Mesenchymal stem cell (in vitro differentiated cells and primary cell): Measurements from ENCODE around the gene CEP112.

ENCODE experiments used
- DNase-seq: peaks from one replicate; pipeline ENCODE4 v3.0.0-alpha.2; 2013
- H2AFZ ChIP-seq: one replicate; pipeline ENCODE4 v1.6.1; 2013; ENCODE audit warnings: low read depth, mild to moderate bottlenecking, control low read depth, inconsistent platforms, low read length, moderate library complexity
- H2AK5ac ChIP-seq: 2 replicates; pipeline ENCODE4 v1.6.1; 2013; ENCODE audit warnings: low read length, moderate library complexity, mild to moderate bottlenecking, inconsistent platforms; ENCODE audit not compliant: severe bottlenecking
- H2BK120ac ChIP-seq: one replicate; pipeline ENCODE4 v1.6.1; 2013; ENCODE audit warnings: low read depth, mild to moderate bottlenecking, inconsistent platforms, low read length, moderate library complexity
- H2BK12ac ChIP-seq, 2 experiments: one replicate each; pipeline ENCODE4 v1.6.1; 2013; ENCODE audit warnings: inconsistent platforms in 2 of 2, low read length in 2 of 2, mild to moderate bottlenecking in 2 of 2, moderate library complexity in 2 of 2, control low read depth in 1 of 2
- H2BK15ac ChIP-seq: one replicate; pipeline ENCODE4 v1.6.1; 2013; ENCODE audit warnings: mild to moderate bottlenecking, low read depth, inconsistent platforms; ENCODE audit not compliant: poor library complexity, severe bottlenecking
- H2BK5ac ChIP-seq: 2 replicates; pipeline ENCODE4 v1.6.1; 2013; ENCODE audit warnings: low read depth, mild to moderate bottlenecking, low read length, control low read depth, inconsistent platforms; ENCODE audit not compliant: poor library complexity, severe bottlenecking
- H3K14ac ChIP-seq, 2 experiments: one replicate each; pipeline ENCODE4 v1.6.1; 2013; ENCODE audit warnings: inconsistent platforms in 2 of 2, low read length in 2 of 2, control low read depth in 1 of 2, mild to moderate bottlenecking in 1 of 2, moderate library complexity in 1 of 2
- H3K18ac ChIP-seq, 2 experiments: one replicate each; pipeline ENCODE4 v1.6.1; 2013; ENCODE audit warnings: inconsistent platforms in 2 of 2, low read length in 2 of 2, control low read depth in 1 of 2, low read depth in 1 of 2, mild to moderate bottlenecking in 1 of 2
- H3K23ac ChIP-seq, 2 experiments: one replicate each; pipeline ENCODE4 v1.6.1; 2013; ENCODE audit warnings: inconsistent platforms in 2 of 2, low read length in 2 of 2, mild to moderate bottlenecking in 2 of 2, moderate library complexity in 2 of 2, control low read depth in 1 of 2
- H3K27ac ChIP-seq: 2 replicates; pipeline ENCODE4 v1.5.1; 2013; ENCODE audit warnings: mild to moderate bottlenecking, moderate library complexity, low read length, control low read depth, inconsistent platforms; ENCODE audit not compliant: poor library complexity, severe bottlenecking
- H3K27me3 ChIP-seq, 2 experiments: 2 replicates each; pipeline versions ENCODE4 v1.6.1 to v1.7.0; 2013; ENCODE audit warnings: low read length in 2 of 2, mild to moderate bottlenecking in 2 of 2, moderate library complexity in 2 of 2, control low read depth in 1 of 2, inconsistent platforms in 1 of 2; ENCODE audit not compliant: control insufficient read depth in 1 of 2, insufficient read depth in 1 of 2
- H3K36me3 ChIP-seq, 2 experiments: 2 replicates each; pipeline versions ENCODE4 v1.6.1 to v1.7.0; 2013; ENCODE audit warnings: low read length in 2 of 2, control low read depth in 1 of 2, inconsistent platforms in 1 of 2, low read depth in 1 of 2, mild to moderate bottlenecking in 1 of 2; ENCODE audit not compliant: insufficient read depth in 2 of 2, control insufficient read depth in 1 of 2
- H3K4ac ChIP-seq, 2 experiments: one replicate each; pipeline ENCODE4 v1.6.1; 2013; ENCODE audit warnings: inconsistent platforms in 2 of 2, low read length in 2 of 2, mild to moderate bottlenecking in 2 of 2, moderate library complexity in 2 of 2, control low read depth in 1 of 2, low read depth in 1 of 2
- H3K4me1 ChIP-seq: 2 replicates; pipeline ENCODE4 v1.6.1; 2013; ENCODE audit warnings: low read depth, low read length, control low read depth; ENCODE audit not compliant: control insufficient read depth, insufficient read depth
- H3K4me2 ChIP-seq: 2 replicates; pipeline ENCODE4 v1.6.1; 2013; ENCODE audit warnings: low read length, mild to moderate bottlenecking, inconsistent platforms; ENCODE audit not compliant: poor library complexity, severe bottlenecking
- H3K4me3 ChIP-seq, 2 experiments: 2 replicates each; pipeline versions ENCODE4 v1.5.1 to v1.7.0; 2013; ENCODE audit warnings: low read length in 2 of 2, mild to moderate bottlenecking in 2 of 2, control low read depth in 1 of 2, low read depth in 1 of 2; ENCODE audit not compliant: insufficient read depth in 1 of 2
- H3K79me1 ChIP-seq: replicated peaks from 2 replicates; pipeline ENCODE4 v1.6.1; 2013; ENCODE audit warnings: mild to moderate bottlenecking, control low read depth, low read length, inconsistent platforms; ENCODE audit not compliant: poor library complexity, severe bottlenecking
- H3K9ac ChIP-seq: 2 replicates; pipeline ENCODE4 v1.7.0; 2013; ENCODE audit warnings: mild to moderate bottlenecking, low read length, moderate library complexity
- H3K9me3 ChIP-seq: 2 replicates; pipeline ENCODE4 v1.7.0; 2013; ENCODE audit warnings: mild to moderate bottlenecking, low read length; ENCODE audit not compliant: control insufficient read depth
- H4K8ac ChIP-seq: one replicate; pipeline ENCODE4 v1.6.1; 2013; ENCODE audit warnings: inconsistent platforms, mild to moderate bottlenecking, low read length, moderate library complexity
- H4K91ac ChIP-seq: one replicate; pipeline ENCODE4 v1.6.1; 2013; ENCODE audit warnings: mild to moderate bottlenecking, low read length, inconsistent platforms
- WGBS: methylation state at CpG from one replicate; pipeline ENCODE4 v1.1.7; 2013; ENCODE audit warnings: mixed read lengths; 5-methylcytosine and 5-hydroxymethylcytosine counted together

Gene CEP112

DNA sequence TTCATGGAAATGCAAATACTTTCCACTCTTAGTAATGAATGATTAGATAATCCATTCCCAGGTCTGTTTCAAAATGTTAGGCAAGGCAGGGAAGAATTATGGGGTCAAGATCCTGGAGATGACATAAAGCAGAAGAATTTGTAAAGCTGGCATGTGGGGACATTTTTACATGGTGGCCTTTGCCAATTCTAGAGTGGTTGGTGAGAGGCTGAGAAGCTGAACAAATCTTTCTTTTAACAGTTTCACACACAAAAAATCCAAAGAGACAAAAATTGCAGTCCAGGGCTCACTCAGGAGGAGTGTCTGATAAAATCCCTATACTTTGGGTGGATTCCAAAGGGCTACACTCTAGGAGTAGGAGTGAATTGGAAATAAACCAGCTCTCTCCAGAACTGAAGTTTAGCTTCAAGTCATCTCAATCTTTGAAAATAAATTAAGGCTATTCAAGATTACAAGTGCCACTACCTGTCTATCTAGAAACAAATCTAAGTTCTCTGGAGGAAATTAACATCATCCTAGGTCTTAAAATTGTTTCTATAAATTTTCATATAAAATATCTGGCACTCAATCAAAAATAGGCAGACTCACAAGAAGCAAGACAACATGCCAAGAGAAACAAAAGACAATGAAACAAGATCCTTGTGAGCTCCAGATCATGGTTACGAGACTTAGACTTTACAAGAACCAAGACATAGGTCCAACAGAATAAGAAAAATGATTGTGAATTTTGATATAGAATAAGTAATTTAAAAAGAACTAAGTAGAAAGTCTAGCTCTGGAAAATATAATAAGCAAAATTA lies 517.5 kb downstream of the CEP112 start:
- H2AFZ ChIP-seq, result no peak overlapping the region

DNA sequence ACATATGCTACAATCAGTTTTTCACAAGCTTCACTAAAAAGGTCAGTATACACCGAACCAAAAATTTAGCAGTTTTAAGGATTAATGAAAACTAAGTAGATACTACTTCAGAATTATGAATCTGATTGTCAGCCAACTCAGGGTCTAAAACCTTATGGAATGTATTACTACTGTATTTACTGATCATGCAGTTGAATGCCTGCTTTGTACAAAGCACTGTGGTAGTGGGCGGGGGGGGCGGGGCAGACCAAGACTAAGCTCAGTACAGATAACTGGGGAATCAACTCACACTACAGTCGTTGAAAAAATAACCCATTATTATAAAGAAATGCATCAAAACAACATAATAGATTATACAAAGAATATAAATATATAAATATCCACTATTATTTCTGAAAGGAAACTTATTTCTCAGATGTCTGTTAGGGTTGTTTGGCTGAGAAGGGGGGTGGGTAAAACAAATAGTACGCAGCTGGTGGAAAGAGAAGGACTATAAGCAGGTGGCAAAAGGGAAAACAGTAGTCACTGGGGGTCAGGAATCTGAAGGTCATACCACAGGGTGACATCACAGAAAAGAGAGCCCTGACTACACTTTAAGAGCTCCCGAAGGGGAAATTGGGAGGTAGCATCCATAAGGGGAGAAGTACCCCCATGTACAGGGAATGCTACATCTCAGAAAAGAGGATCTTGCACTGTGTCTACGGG lies 521.1 kb downstream of the CEP112 start:
- no peaks in the 10 kb centered on the region for H3K27me3 ChIP-seq
- no peak overlapping the region for H2BK120ac ChIP-seq
- no peak overlapping the region for H3K18ac ChIP-seq
- H3K9me3 ChIP-seq, result no peaks in the 10 kb centered on the region
- H2BK5ac ChIP-seq, result no peak overlapping the region
- no peak overlapping the region for H3K27ac ChIP-seq
- H4K91ac ChIP-seq, result no peak overlapping the region
- no peak overlapping the region for H2AFZ ChIP-seq
- 94% methylated on average over 5 of the region's 7 CpGs for WGBS
- H2BK12ac ChIP-seq, result no peak overlapping the region
- H3K36me3 ChIP-seq, result no peaks in the 10 kb centered on the region
- H3K79me1 ChIP-seq, result no peaks in the 10 kb centered on the region
- H3K9ac ChIP-seq, result no peak overlapping the region
- H3K14ac ChIP-seq, result no peak overlapping the region
- H4K8ac ChIP-seq, result no peak overlapping the region
- H2BK15ac ChIP-seq, result no peak overlapping the region
- no peaks in the 10 kb centered on the region for H3K4me1 ChIP-seq
- H2AK5ac ChIP-seq, result no peak overlapping the region
- DNase-seq, result no peak
- H3K4ac ChIP-seq, result no peak overlapping the region
- no peak overlapping the region for H3K4me2 ChIP-seq
- no peak overlapping the region for H3K4me3 ChIP-seq
- H3K23ac ChIP-seq, result no peak overlapping the region

More for the DNA sequence above, 517.5 kb downstream of the CEP112 start:
- Histone ChIP-seq H4K91ac (no peak overlapping the region), H3K4me1 (no peaks in the 10 kb centered on the region), H3K4me3 (no peak overlapping the region), H3K9me3 (no peaks in the 10 kb centered on the region), H3K14ac (no peak overlapping the region), H3K23ac (no peak overlapping the region), H4K8ac (no peak overlapping the region), H3K18ac (no peak overlapping the region), H3K27me3 (no peaks in the 10 kb centered on the region), H3K79me1 (no peaks in the 10 kb centered on the region), H3K27ac (no peak overlapping the region), H2BK15ac (no peak overlapping the region), H2BK120ac (no peak overlapping the region), H2BK5ac (no peak overlapping the region), H2AK5ac (no peak overlapping the region), H2BK12ac (no peak overlapping the region), H3K4me2 (no peak overlapping the region), H3K9ac (no peak overlapping the region), H3K4ac (no peak overlapping the region), H3K36me3 (no peaks in the 10 kb centered on the region)
- DNase-seq, result no peak
- no CpG with 5 or more reads among the region's 1 CpG for WGBS

DNA sequence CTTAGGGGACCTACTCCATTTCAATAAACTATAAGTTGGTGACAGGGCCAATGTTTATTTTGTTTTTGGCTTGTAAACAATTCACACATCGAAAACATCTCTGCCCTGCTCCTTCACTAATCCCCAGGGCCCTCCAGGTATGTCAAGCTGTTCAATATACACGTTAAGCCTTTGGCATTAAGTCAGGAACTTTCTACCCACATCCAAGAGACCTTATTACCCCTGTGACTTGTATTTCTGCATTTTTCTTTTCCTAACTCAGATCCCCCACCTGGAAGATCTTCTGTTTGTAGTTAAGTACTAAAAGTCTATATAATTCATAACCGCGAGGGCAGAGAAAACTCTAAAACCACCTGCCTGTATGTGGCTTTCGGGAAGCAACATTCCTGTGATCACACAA lies 523.7 kb downstream of the CEP112 start:
- H2AK5ac ChIP-seq, result no peak overlapping the region

DNA sequence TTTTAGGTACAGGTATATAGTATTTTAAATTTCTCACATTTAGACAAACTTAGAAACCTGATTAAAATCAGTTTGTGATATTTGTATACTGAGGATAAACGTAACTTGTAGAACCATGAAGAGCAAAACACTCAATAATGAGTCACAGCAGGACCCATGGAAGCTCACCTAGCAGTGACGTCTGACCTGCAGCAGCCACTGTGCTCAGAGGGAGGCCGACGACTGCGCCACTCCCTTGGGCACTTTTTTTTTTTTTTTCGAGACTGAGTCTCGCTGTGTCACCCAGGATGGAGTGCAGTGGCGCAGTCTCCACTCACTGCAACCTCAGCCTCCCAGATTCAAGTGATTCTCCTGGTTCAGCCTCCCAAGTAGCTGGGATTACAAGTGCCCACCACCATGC lies 524.3 kb downstream of the CEP112 start:
- Histone ChIP-seq H3K14ac (no peak overlapping the region), H3K79me1 (no peaks in the 10 kb centered on the region), H3K4me2 (no peak overlapping the region), H2BK12ac (no peak overlapping the region), H2BK5ac (no peak overlapping the region), H3K18ac (no peak overlapping the region), H3K23ac (no peak overlapping the region), H4K8ac (no peak overlapping the region), H3K27me3 (no peaks in the 10 kb centered on the region), H2BK120ac (no peak overlapping the region), H3K4me1 (no peaks in the 10 kb centered on the region), H3K4me3 (no peak overlapping the region), H2AK5ac (no peak overlapping the region), H3K27ac (no peak overlapping the region), H2BK15ac (no peak overlapping the region), H3K9me3 (no peaks in the 10 kb centered on the region), H2AFZ (no peak overlapping the region), H3K36me3 (no peaks in the 10 kb centered on the region), H4K91ac (no peak overlapping the region), H3K9ac (no peak overlapping the region), H3K4ac (no peak overlapping the region)
- DNase-seq, result no peak
- WGBS, result 96% methylated on average over 8 of the region's 8 CpGs

More for the DNA sequence above, 523.7 kb downstream of the CEP112 start:
- H4K91ac ChIP-seq, result no peak overlapping the region
- no peaks in the 10 kb centered on the region for H3K9me3 ChIP-seq
- H3K18ac ChIP-seq, result no peak overlapping the region
- H2BK5ac ChIP-seq, result no peak overlapping the region
- H2BK12ac ChIP-seq, result no peak overlapping the region
- H2BK15ac ChIP-seq, result no peak overlapping the region
- no peak overlapping the region for H3K14ac ChIP-seq
- no peaks in the 10 kb centered on the region for H3K36me3 ChIP-seq
- H3K27ac ChIP-seq, result no peak overlapping the region
- no peak overlapping the region for H2BK120ac ChIP-seq
- no peak overlapping the region for H3K4me2 ChIP-seq
- DNase-seq, result no peak
- 88% methylated on average over 4 of the region's 5 CpGs for WGBS
- no peaks in the 10 kb centered on the region for H3K27me3 ChIP-seq
- H3K4me3 ChIP-seq, result no peak overlapping the region
- no peaks in the 10 kb centered on the region for H3K79me1 ChIP-seq
- no peak overlapping the region for H3K4ac ChIP-seq
- H4K8ac ChIP-seq, result no peak overlapping the region
- H2AFZ ChIP-seq, result no peak overlapping the region
- H3K4me1 ChIP-seq, result no peaks in the 10 kb centered on the region
- no peak overlapping the region for H3K23ac ChIP-seq
- no peak overlapping the region for H3K9ac ChIP-seq
